ENCODE measurements around the gene DELE1.
A peak's percentile ranks its signal among the peaks of the same experiment; 100 is the strongest.
"Not testable (repeated sequence)": the region's sequence is repeated elsewhere in the genome, so short reads cannot be mapped to it uniquely, and the experiment has no call there.

The DELE1 gene

GRCh38 chr5:141880961-141881801 is 42.5 kb upstream of the DELE1 start:
- no peaks in the 10 kb centered on the region for H3K36me3 Mint-ChIP-seq (ENCODE audit: low read depth)
- no peak overlapping the region for H3K27ac Mint-ChIP-seq
- H3K4me1 Mint-ChIP-seq (ENCODE audit: low read depth): peaks cover 26% of the 10 kb centered on the region
- no peaks in the 10 kb centered on the region for H3K9me3 Mint-ChIP-seq
- peaks cover 84% of the 10 kb centered on the region for H3K27me3 Mint-ChIP-seq
- no peak for DNase-seq
- H3K4me3 Mint-ChIP-seq: no peak overlapping the region

- no peak overlapping the region for H3K27ac Mint-ChIP-seq
- no peak for DNase-seq
- H3K36me3 Mint-ChIP-seq (ENCODE audit: low read depth): no peaks in the 10 kb centered on the region
- no peaks in the 10 kb centered on the region for H3K9me3 Mint-ChIP-seq
- H3K4me3 Mint-ChIP-seq: no peak overlapping the region
- H3K27me3 Mint-ChIP-seq: peaks cover 86% of the 10 kb centered on the region
- peaks cover 23% of the 10 kb centered on the region for H3K4me1 Mint-ChIP-seq (ENCODE audit: low read depth)
These were observed 41.8 kb upstream of the DELE1 start for GRCh38 chr5:141881886-141882285.

- H3K4me3 Mint-ChIP-seq: no peak overlapping the region
- peaks cover 79% of the 10 kb centered on the region for H3K27me3 Mint-ChIP-seq
- H3K4me1 Mint-ChIP-seq (ENCODE audit: low read depth): peaks cover 15% of the 10 kb centered on the region
- H3K27ac Mint-ChIP-seq: no peak overlapping the region
- no peaks in the 10 kb centered on the region for H3K36me3 Mint-ChIP-seq (ENCODE audit: low read depth)
- DNase-seq: no peak
- H3K9me3 Mint-ChIP-seq: no peaks in the 10 kb centered on the region
These were observed 41.0 kb upstream of the DELE1 start for GRCh38 chr5:141882594-141883183.

GRCh38 chr5:141883184-141883891 is 40.3 kb upstream of the DELE1 start:
- Mint-ChIP-seq H3K27me3 (peaks cover 77% of the 10 kb centered on the region), H3K27ac (no peak overlapping the region), H3K4me3 (no peak overlapping the region), H3K36me3 (ENCODE audit: low read depth) (no peaks in the 10 kb centered on the region), H3K4me1 (ENCODE audit: low read depth) (peaks cover 13% of the 10 kb centered on the region), H3K9me3 (no peaks in the 10 kb centered on the region)
- peak; percentile 45 for DNase-seq

GRCh38 chr5:141883892-141884318 is 39.8 kb upstream of the DELE1 start:
- H3K27ac Mint-ChIP-seq: no peak overlapping the region
- H3K36me3 Mint-ChIP-seq (ENCODE audit: low read depth): no peaks in the 10 kb centered on the region

GRCh38 chr5:141889282-141889871 is 34.3 kb upstream of the DELE1 start:
- Mint-ChIP-seq H3K27ac (no peak overlapping the region), H3K27me3 (peaks cover 34% of the 10 kb centered on the region), H3K4me1 (ENCODE audit: low read depth) (no peaks in the 10 kb centered on the region), H3K4me3 (no peak overlapping the region), H3K36me3 (ENCODE audit: low read depth) (no peaks in the 10 kb centered on the region), H3K9me3 (no peaks in the 10 kb centered on the region)
- no peak for DNase-seq

More at GRCh38 chr5:141883892-141884318, 39.8 kb upstream of the DELE1 start:
- Mint-ChIP-seq H3K27me3 (peaks cover 73% of the 10 kb centered on the region), H3K4me1 (ENCODE audit: low read depth) (peaks cover 8% of the 10 kb centered on the region), H3K9me3 (no peaks in the 10 kb centered on the region), H3K4me3 (no peak overlapping the region)
- DNase-seq: no peak

- not testable (repeated sequence) for H3K9me3 Mint-ChIP-seq; H3K27ac Mint-ChIP-seq; H3K36me3 Mint-ChIP-seq (ENCODE audit: low read depth); H3K4me3 Mint-ChIP-seq; DNase-seq; H3K4me1 Mint-ChIP-seq (ENCODE audit: low read depth)
- peaks cover 23% of the 10 kb centered on the region for H3K27me3 Mint-ChIP-seq
These were observed 33.2 kb upstream of the DELE1 start for GRCh38 chr5:141890429-141890828.

- Mint-ChIP-seq H3K27ac (no peak overlapping the region), H3K36me3 (ENCODE audit: low read depth) (no peaks in the 10 kb centered on the region), H3K4me3 (no peak overlapping the region), H3K27me3 (peaks cover 5% of the 10 kb centered on the region), H3K4me1 (ENCODE audit: low read depth) (no peaks in the 10 kb centered on the region), H3K9me3 (no peaks in the 10 kb centered on the region)
- DNase-seq: no peak
These were observed 26.2 kb upstream of the DELE1 start for GRCh38 chr5:141897425-141897824.

- H3K27ac Mint-ChIP-seq: no peak overlapping the region
- no peak overlapping the region for H3K4me3 Mint-ChIP-seq
- no peaks in the 10 kb centered on the region for H3K4me1 Mint-ChIP-seq (ENCODE audit: low read depth)
- no peak for DNase-seq
- peaks cover 5% of the 10 kb centered on the region for H3K27me3 Mint-ChIP-seq
- no peaks in the 10 kb centered on the region for H3K36me3 Mint-ChIP-seq (ENCODE audit: low read depth)
- H3K9me3 Mint-ChIP-seq: no peaks in the 10 kb centered on the region
These were observed 25.1 kb upstream of the DELE1 start for GRCh38 chr5:141898448-141899049.

GRCh38 chr5:141902015-141902814 is 21.5 kb upstream of the DELE1 start:
- no peak for DNase-seq
- H3K9me3 Mint-ChIP-seq: no peaks in the 10 kb centered on the region
- H3K4me3 Mint-ChIP-seq: no peak overlapping the region
- peaks cover 5% of the 10 kb centered on the region for H3K27me3 Mint-ChIP-seq
- no peaks in the 10 kb centered on the region for H3K4me1 Mint-ChIP-seq (ENCODE audit: low read depth)
- no peak overlapping the region for H3K27ac Mint-ChIP-seq
- no peaks in the 10 kb centered on the region for H3K36me3 Mint-ChIP-seq (ENCODE audit: low read depth)

- Mint-ChIP-seq H3K27me3 (peaks cover 5% of the 10 kb centered on the region), H3K4me3 (no peak overlapping the region), H3K36me3 (ENCODE audit: low read depth) (no peaks in the 10 kb centered on the region), H3K9me3 (no peaks in the 10 kb centered on the region), H3K27ac (no peak overlapping the region), H3K4me1 (ENCODE audit: low read depth) (no peaks in the 10 kb centered on the region)
- no peak for DNase-seq
These were observed 20.4 kb upstream of the DELE1 start for GRCh38 chr5:141903261-141903660.

- H3K4me1 Mint-ChIP-seq (ENCODE audit: low read depth): peaks cover 2% of the 10 kb centered on the region
- peaks cover 5% of the 10 kb centered on the region for H3K27me3 Mint-ChIP-seq
- DNase-seq: no peak
- H3K4me3 Mint-ChIP-seq: no peak overlapping the region
- no peaks in the 10 kb centered on the region for H3K9me3 Mint-ChIP-seq
- no peaks in the 10 kb centered on the region for H3K36me3 Mint-ChIP-seq (ENCODE audit: low read depth)
- no peak overlapping the region for H3K27ac Mint-ChIP-seq
These were observed 19.1 kb upstream of the DELE1 start for GRCh38 chr5:141904551-141904950.

GRCh38 chr5:141906517-141906916 is 17.2 kb upstream of the DELE1 start:
- Mint-ChIP-seq H3K36me3 (ENCODE audit: low read depth) (no peaks in the 10 kb centered on the region), H3K4me3 (no peak overlapping the region), H3K9me3 (no peaks in the 10 kb centered on the region), H3K27me3 (peaks cover 5% of the 10 kb centered on the region), H3K27ac (no peak overlapping the region), H3K4me1 (ENCODE audit: low read depth) (peaks cover 2% of the 10 kb centered on the region)
- DNase-seq: no peak

GRCh38 chr5:141906972-141907371 is 16.7 kb upstream of the DELE1 start:
- H3K4me3 Mint-ChIP-seq: no peak overlapping the region
- no peak overlapping the region for H3K27ac Mint-ChIP-seq
- no peak for DNase-seq
- peaks cover 2% of the 10 kb centered on the region for H3K4me1 Mint-ChIP-seq (ENCODE audit: low read depth)
- H3K27me3 Mint-ChIP-seq: peaks cover 3% of the 10 kb centered on the region
- H3K9me3 Mint-ChIP-seq: no peaks in the 10 kb centered on the region
- no peaks in the 10 kb centered on the region for H3K36me3 Mint-ChIP-seq (ENCODE audit: low read depth)
